Psoas muscle (tissue), 8 donors: ENCODE results near the gene HOXD8. TPM values are rescaled to one million over a fixed set of nuclear protein-coding genes. Genes with fewer than 3 reads are reported as not detected.
A peak's percentile ranks its signal among the peaks of the same experiment; 100 is the strongest.

Experiments used
- ATAC-seq, 4 donors: fragments of 200-7000 bp; cut with Tn5 transposase; one replicate each; pipeline ENCODE4 v1.9.1; 2020; ENCODE audit warnings: moderate library complexity in 3 of 4, mild to moderate bottlenecking in 2 of 4
- DNase-seq, 2 donors: peaks; one replicate each; pipeline ENCODE4 v3.0.0-alpha.2; 2020
- H3K27ac ChIP-seq: fragments of 200-600 bp; one replicate; pipeline ENCODE4 v1.8.0; 2022
- H3K27me3 ChIP-seq, 3 donors: fragments of 200-600 bp in 1 of 3; one replicate each; pipeline versions ENCODE4 v1.6.1 to v1.8.0; 2013 to 2022; ENCODE audit warnings: low read length in 2 of 3, mild to moderate bottlenecking in 2 of 3, moderate library complexity in 1 of 3; ENCODE audit not compliant: insufficient read depth in 3 of 3
- H3K36me3 ChIP-seq, 2 donors: fragments of 200-600 bp in 1 of 2; one replicate each; pipeline versions ENCODE4 v1.6.1 to v1.8.0; 2013 to 2022; ENCODE audit warnings: low read depth in 1 of 2, mild to moderate bottlenecking in 1 of 2, moderate library complexity in 1 of 2; ENCODE audit not compliant: insufficient read depth in 1 of 2
- H3K4me1 ChIP-seq: fragments of 200-600 bp; one replicate; pipeline ENCODE4 v1.8.0; 2022
- H3K4me3 ChIP-seq: fragments of 200-600 bp; one replicate; pipeline ENCODE4 v1.8.0; 2022; ENCODE audit warnings: mild to moderate bottlenecking
- H3K9me3 ChIP-seq: fragments of 200-600 bp; one replicate; pipeline ENCODE4 v1.8.0; 2022
- WGBS, 3 donors: extraction: QIAGEN DNeasy Blood & Tissue Kit; methylation state at CpG; one replicate each; pipeline versions ENCODE4 v1.1.6 to v1.1.7; 2013; 5-methylcytosine and 5-hydroxymethylcytosine counted together
- intact Hi-C, 2 donors: fragments of 100-400 bp; cut with DNase I; formaldehyde crosslinking; loops; one replicate each; pipeline versions ENCODE4 v1.11.0 to v1.14.2; 2022
- polyA plus RNA-seq, 3 donors: library from polyadenylated mRNA; stranded (reverse); fragments of 200-250 nt; gene quantifications; one replicate each; pipeline ENCODE4 v1.2.3, GENCODE V29; 2013
- total RNA-seq, 4 donors: library from RNA; stranded (reverse); fragmentation: NEBNext Ultra II Directional in 2 of 4; extraction: Animal tissue kit (Norgen Biotek cat#: 25700) in 2 of 4; gene quantifications; one replicate each; pipeline versions ENCODE4 v1.2.1 to v1.2.4, GENCODE V29; 2021 to 2023
- TF ChIP-seq, protein P1 (sequence below): fragments of 200-600 bp; IDR thresholded peaks from one replicate; pipeline ENCODE4 v1.8.0; 2022; ENCODE audit warnings: antibody characterized with exemption
- donor health status: healthy with polysubstance abuse.
- donor health status: DM: no; HTN: no; CAD: no; lungs with moderate emphysema.
- donor health status: Bipolar disorder and iron deficiency.
- donor health status: healthy.
- donor health status: DM: yes; HTN: yes; CAD: no.
- donor health status: DM: no; HTN: no; CAD: no.
- donor health status: DM: no; HTN: no; CAD: no.
- donor health status: DM: yes; HTN: yes; CAD: no.

Gene HOXD8
- total and polyA plus RNA-seq, 7 donors: 3.3 to 52.5 (median 12.9) TPM

GRCh38 chr2:176093898-176094249 is 35.6 kb upstream of the HOXD8 start:
- H3K27me3 ChIP-seq: peaks cover 7 to 100% (median 65%) of the 10 kb centered on the region in 3 donors
- peaks cover 23% of the 10 kb centered on the region for H3K4me1 ChIP-seq
- TF ChIP-seq, protein P1, sequence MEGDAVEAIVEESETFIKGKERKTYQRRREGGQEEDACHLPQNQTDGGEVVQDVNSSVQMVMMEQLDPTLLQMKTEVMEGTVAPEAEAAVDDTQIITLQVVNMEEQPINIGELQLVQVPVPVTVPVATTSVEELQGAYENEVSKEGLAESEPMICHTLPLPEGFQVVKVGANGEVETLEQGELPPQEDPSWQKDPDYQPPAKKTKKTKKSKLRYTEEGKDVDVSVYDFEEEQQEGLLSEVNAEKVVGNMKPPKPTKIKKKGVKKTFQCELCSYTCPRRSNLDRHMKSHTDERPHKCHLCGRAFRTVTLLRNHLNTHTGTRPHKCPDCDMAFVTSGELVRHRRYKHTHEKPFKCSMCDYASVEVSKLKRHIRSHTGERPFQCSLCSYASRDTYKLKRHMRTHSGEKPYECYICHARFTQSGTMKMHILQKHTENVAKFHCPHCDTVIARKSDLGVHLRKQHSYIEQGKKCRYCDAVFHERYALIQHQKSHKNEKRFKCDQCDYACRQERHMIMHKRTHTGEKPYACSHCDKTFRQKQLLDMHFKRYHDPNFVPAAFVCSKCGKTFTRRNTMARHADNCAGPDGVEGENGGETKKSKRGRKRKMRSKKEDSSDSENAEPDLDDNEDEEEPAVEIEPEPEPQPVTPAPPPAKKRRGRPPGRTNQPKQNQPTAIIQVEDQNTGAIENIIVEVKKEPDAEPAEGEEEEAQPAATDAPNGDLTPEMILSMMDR: no peak

GRCh38 chr2:176094349-176094748 is 35.2 kb upstream of the HOXD8 start:
- WGBS, 3 donors: 9 to 16% (median 10%) methylated on average over 12 of the region's 12 CpGs
- TF ChIP-seq, protein P1: no peak
- Histone ChIP-seq H3K36me3 (no peaks in the 10 kb centered on the region), H3K27me3 (peaks cover 6 to 100% (median 66%) of the 10 kb centered on the region in 3 donors), H3K9me3 (no peaks in the 10 kb centered on the region), H3K4me1 (peaks cover 23% of the 10 kb centered on the region), H3K4me3 (no peak overlapping the region), H3K27ac (no peak overlapping the region)
- ATAC-seq (no peak), DNase-seq (no peak)
- intact Hi-C loops: loop anchor here in 1 of 2 donors (10.0 kb wide), 1 partner anchor 840 kb away; no protein-coding TSS in a partner anchor

More at GRCh38 chr2:176093898-176094249, 35.6 kb upstream of the HOXD8 start:
- DNase-seq: no peak
- Histone ChIP-seq H3K9me3 (no peaks in the 10 kb centered on the region), H3K4me3 (no peak overlapping the region), H3K27ac (no peak overlapping the region), H3K36me3 (no peaks in the 10 kb centered on the region)
- ATAC-seq: no peak
- intact Hi-C loops: loop anchor here in 1 of 2 donors (10.0 kb wide), 1 partner anchor 839 kb away; no protein-coding TSS in a partner anchor
- WGBS, 3 donors: 11 to 15% (median 14%) methylated on average over 8 of the region's 8 CpGs

DNA sequence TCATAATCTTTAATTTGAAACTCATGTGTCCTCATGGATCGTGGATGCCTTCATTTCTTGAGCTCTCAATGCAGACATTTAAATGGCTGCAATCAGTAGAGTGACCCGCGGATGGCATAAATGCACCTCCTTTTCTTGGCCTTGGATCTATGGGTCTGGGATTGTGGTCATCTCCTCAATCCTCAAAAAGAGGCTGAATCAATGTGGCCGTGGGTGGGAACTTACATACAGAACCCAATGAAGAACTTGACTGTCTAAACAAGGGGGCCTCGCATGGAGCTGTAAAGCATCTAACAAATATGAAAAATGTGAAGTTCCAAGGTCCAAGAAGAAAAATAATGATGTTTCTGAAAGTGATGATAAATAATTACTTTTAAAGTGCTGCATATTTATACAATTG is 34.1 kb upstream of the HOXD8 start:
- intact Hi-C loops: loop anchor here (5.0 to 10.0 kb wide), 2 partner anchors 841 to 843 kb away; no protein-coding TSS in a partner anchor
- no peak for DNase-seq
- Histone ChIP-seq H3K4me3 (no peak overlapping the region), H3K4me1 (peaks cover 23% of the 10 kb centered on the region), H3K27me3 (peaks cover 3 to 100% (median 73%) of the 10 kb centered on the region in 3 donors), H3K36me3 (no peaks in the 10 kb centered on the region), H3K9me3 (no peaks in the 10 kb centered on the region), H3K27ac (no peak overlapping the region)
- no peak for ATAC-seq
- TF ChIP-seq, protein P1: no peak
- WGBS, 3 donors: 21 to 27% (median 23%) methylated on average over 5 of the region's 5 CpGs

GRCh38 chr2:176096243-176096985 is 33.1 kb upstream of the HOXD8 start:
- DNase-seq (no peak), ATAC-seq (no peak)
- H3K27ac ChIP-seq: no peak overlapping the region
- H3K4me3 ChIP-seq: peak overlapping the region; percentile 35
- peaks cover 23% of the 10 kb centered on the region for H3K4me1 ChIP-seq
- peaks cover 3 to 100% (median 76%) of the 10 kb centered on the region in 3 donors for H3K27me3 ChIP-seq
- H3K36me3 ChIP-seq: no peaks in the 10 kb centered on the region
- WGBS, 3 donors: 13 to 22% (median 13%) methylated on average over 16 of the region's 16 CpGs
- intact Hi-C loops: loop anchor here (5.0 to 10.0 kb wide), 2 partner anchors 842 to 844 kb away; no protein-coding TSS in a partner anchor
- TF ChIP-seq, protein P1: no peak
- H3K9me3 ChIP-seq: no peaks in the 10 kb centered on the region
